Mononuclear cell (primary cell): ENCODE data around the gene L3MBTL4. TPM values are rescaled to one million over a fixed set of nuclear protein-coding genes. Genes with fewer than 3 reads are reported as not detected.
A peak's percentile ranks its signal among the peaks of the same experiment; 100 is the strongest.

Experiments used
- H3K27me3 ChIP-seq: 2 replicates; pipeline ENCODE4 v1.6.0; 2011; ENCODE audit warnings: low read length, control low read depth; ENCODE audit not compliant: insufficient read depth
- H3K4me1 ChIP-seq: 2 replicates; pipeline ENCODE4 v1.5.1; 2011; ENCODE audit warnings: mild to moderate bottlenecking, low read length, control low read depth; ENCODE audit not compliant: insufficient read depth
- H3K4me3 ChIP-seq: 2 replicates; pipeline ENCODE4 v1.5.1; 2011; ENCODE audit warnings: mild to moderate bottlenecking, low read length, moderate library complexity
- H3K9me3 ChIP-seq: 2 replicates; pipeline ENCODE4 v1.5.1; 2011; ENCODE audit warnings: low read depth, mild to moderate bottlenecking, control low read depth, low read length
- total RNA-seq: library from RNA; depleted of rRNA; stranded (reverse); fragments of >200 nt; gene quantifications from one replicate; pipeline ENCODE4 v1.2.3, GENCODE V29; 2012

Gene L3MBTL4
- total RNA-seq, result 3.0 TPM

GRCh38 chr18:6414723-6415417, at the start of gene L3MBTL4:
L3MBTL4 (minus strand) TSS chr18:6414911; CDS start chr18:6311625, 103,286 bp downstream.
- peaks cover 8% of the 10 kb centered on the region for H3K27me3 ChIP-seq
- H3K4me3 ChIP-seq, result peak within 1 kb of the TSS; percentile 55
- peaks cover 23% of the 10 kb centered on the region for H3K4me1 ChIP-seq
- H3K9me3 ChIP-seq, result no peaks in the 10 kb centered on the region

- Histone ChIP-seq H3K27me3 (no peaks in the 10 kb centered on the region), H3K4me3 (no peak overlapping the region), H3K4me1 (no peaks in the 10 kb centered on the region), H3K9me3 (no peaks in the 10 kb centered on the region)
Observed at GRCh38 chr18:6452194-6452593, 37.5 kb upstream of the L3MBTL4 start.

GRCh38 chr18:6449213-6449612, 34.5 kb upstream of the L3MBTL4 start:
- Histone ChIP-seq H3K27me3 (no peaks in the 10 kb centered on the region), H3K4me1 (no peaks in the 10 kb centered on the region), H3K4me3 (no peak overlapping the region), H3K9me3 (no peaks in the 10 kb centered on the region)

GRCh38 chr18:6444466-6445228, 29.9 kb upstream of the L3MBTL4 start:
- H3K4me1 ChIP-seq, result no peaks in the 10 kb centered on the region
- H3K27me3 ChIP-seq, result no peaks in the 10 kb centered on the region
- no peak overlapping the region for H3K4me3 ChIP-seq
- H3K9me3 ChIP-seq, result no peaks in the 10 kb centered on the region

GRCh38 chr18:6441200-6441599, 26.5 kb upstream of the L3MBTL4 start:
- H3K4me3 ChIP-seq, result no peak overlapping the region
- H3K9me3 ChIP-seq, result no peaks in the 10 kb centered on the region
- no peaks in the 10 kb centered on the region for H3K27me3 ChIP-seq
- H3K4me1 ChIP-seq, result no peaks in the 10 kb centered on the region

GRCh38 chr18:6437937-6438818, 23.5 kb upstream of the L3MBTL4 start:
- H3K9me3 ChIP-seq, result no peaks in the 10 kb centered on the region
- H3K27me3 ChIP-seq, result no peaks in the 10 kb centered on the region
- H3K4me1 ChIP-seq, result no peaks in the 10 kb centered on the region
- no peak overlapping the region for H3K4me3 ChIP-seq

- no peaks in the 10 kb centered on the region for H3K27me3 ChIP-seq
- no peaks in the 10 kb centered on the region for H3K4me1 ChIP-seq
- no peak overlapping the region for H3K4me3 ChIP-seq
- no peaks in the 10 kb centered on the region for H3K9me3 ChIP-seq
Observed at GRCh38 chr18:6435731-6436130, 21.0 kb upstream of the L3MBTL4 start.

GRCh38 chr18:6434987-6435709, 20.4 kb upstream of the L3MBTL4 start:
- Histone ChIP-seq H3K27me3 (no peaks in the 10 kb centered on the region), H3K4me3 (no peak overlapping the region), H3K4me1 (no peaks in the 10 kb centered on the region), H3K9me3 (no peaks in the 10 kb centered on the region)

- no peaks in the 10 kb centered on the region for H3K9me3 ChIP-seq
- H3K4me1 ChIP-seq, result no peaks in the 10 kb centered on the region
- no peaks in the 10 kb centered on the region for H3K27me3 ChIP-seq
- H3K4me3 ChIP-seq, result no peak overlapping the region
Observed at GRCh38 chr18:6434481-6434880, 19.8 kb upstream of the L3MBTL4 start.

- H3K27me3 ChIP-seq, result no peaks in the 10 kb centered on the region
- no peaks in the 10 kb centered on the region for H3K9me3 ChIP-seq
- H3K4me1 ChIP-seq, result no peaks in the 10 kb centered on the region
- no peak overlapping the region for H3K4me3 ChIP-seq
Observed at GRCh38 chr18:6431659-6432318, 17.1 kb upstream of the L3MBTL4 start.

- H3K9me3 ChIP-seq, result no peaks in the 10 kb centered on the region
- no peaks in the 10 kb centered on the region for H3K27me3 ChIP-seq
- no peaks in the 10 kb centered on the region for H3K4me1 ChIP-seq
- no peak overlapping the region for H3K4me3 ChIP-seq
Observed at GRCh38 chr18:6428851-6429395, 14.2 kb upstream of the L3MBTL4 start.

- Histone ChIP-seq H3K9me3 (no peaks in the 10 kb centered on the region), H3K4me1 (no peaks in the 10 kb centered on the region), H3K4me3 (no peak overlapping the region), H3K27me3 (no peaks in the 10 kb centered on the region)
Observed at GRCh38 chr18:6427286-6427685, 12.6 kb upstream of the L3MBTL4 start.

GRCh38 chr18:6423289-6423688, 8.6 kb upstream of the L3MBTL4 start:
- no peak overlapping the region for H3K4me3 ChIP-seq
- H3K9me3 ChIP-seq, result no peaks in the 10 kb centered on the region
- H3K4me1 ChIP-seq, result no peaks in the 10 kb centered on the region
- H3K27me3 ChIP-seq, result no peaks in the 10 kb centered on the region
